Left lobe of liver (tissue), 2 donors: ENCODE measurements around the gene AREL1. TPM values are rescaled to one million over a fixed set of nuclear protein-coding genes. Genes with fewer than 3 reads are reported as not detected.
A peak's percentile ranks its signal among the peaks of the same experiment; 100 is the strongest.

Source experiments
- ATAC-seq: fragments of 200-7000 bp; cut with Tn5 transposase; one replicate; pipeline ENCODE4 v1.9.1; 2020; ENCODE audit warnings: mild to moderate bottlenecking, moderate library complexity
- DNase-seq: peaks from one replicate; pipeline ENCODE4 v3.0.0-alpha.2; 2020; ENCODE audit warnings: low spot score
- total RNA-seq: library from RNA; stranded (reverse); gene quantifications from one replicate; pipeline ENCODE4 v1.2.1, GENCODE V29; 2021
- donor health status: DM: no; HTN: no; CAD: no; lungs with moderate emphysema.
- donor health status: DM: no; HTN: yes; CAD: no.

The AREL1 gene
- total RNA-seq, 1 donor from 2014 or later = 18.4 TPM

DNA sequence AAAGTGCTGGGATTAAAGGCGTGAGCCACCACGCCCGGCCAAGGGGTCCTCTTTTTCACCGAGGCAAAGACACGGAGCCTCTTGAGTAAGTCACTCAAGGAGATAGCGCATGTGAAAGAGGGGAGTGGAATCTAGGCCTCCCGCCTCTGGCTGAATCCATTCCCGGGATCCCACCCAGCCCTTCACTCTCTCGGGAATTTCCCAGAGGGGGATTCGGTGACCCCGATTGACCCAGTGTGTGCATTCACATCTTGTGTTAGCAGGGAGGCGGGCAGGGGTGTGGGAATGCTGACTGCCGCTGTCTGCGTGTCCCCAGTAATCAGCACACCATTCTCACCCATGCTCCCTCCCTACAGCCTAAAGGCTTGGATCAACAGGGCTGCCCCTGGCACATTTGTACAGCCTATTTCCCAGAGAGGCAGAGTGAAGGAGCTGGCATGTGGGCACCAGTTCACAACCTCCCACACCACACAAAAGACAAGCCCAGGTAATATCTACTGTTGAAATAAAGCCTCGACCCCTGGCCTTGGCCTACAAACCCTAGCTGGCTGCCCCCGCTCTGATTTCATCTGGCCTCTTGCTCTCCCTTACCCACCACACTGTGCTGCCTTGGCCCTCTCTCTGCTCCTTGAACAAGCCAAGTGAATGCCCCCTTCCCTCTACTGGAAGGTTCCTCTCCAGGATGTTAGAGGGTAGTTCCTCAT lies 99.5 kb downstream of the AREL1 start:
- ATAC-seq = no peak
- no peak for DNase-seq

- ATAC-seq = peak; percentile 91
- DNase-seq = peak; percentile 76
Observed at GRCh38 chr14:74612350-74613021, 100.4 kb downstream of the AREL1 start.

DNA sequence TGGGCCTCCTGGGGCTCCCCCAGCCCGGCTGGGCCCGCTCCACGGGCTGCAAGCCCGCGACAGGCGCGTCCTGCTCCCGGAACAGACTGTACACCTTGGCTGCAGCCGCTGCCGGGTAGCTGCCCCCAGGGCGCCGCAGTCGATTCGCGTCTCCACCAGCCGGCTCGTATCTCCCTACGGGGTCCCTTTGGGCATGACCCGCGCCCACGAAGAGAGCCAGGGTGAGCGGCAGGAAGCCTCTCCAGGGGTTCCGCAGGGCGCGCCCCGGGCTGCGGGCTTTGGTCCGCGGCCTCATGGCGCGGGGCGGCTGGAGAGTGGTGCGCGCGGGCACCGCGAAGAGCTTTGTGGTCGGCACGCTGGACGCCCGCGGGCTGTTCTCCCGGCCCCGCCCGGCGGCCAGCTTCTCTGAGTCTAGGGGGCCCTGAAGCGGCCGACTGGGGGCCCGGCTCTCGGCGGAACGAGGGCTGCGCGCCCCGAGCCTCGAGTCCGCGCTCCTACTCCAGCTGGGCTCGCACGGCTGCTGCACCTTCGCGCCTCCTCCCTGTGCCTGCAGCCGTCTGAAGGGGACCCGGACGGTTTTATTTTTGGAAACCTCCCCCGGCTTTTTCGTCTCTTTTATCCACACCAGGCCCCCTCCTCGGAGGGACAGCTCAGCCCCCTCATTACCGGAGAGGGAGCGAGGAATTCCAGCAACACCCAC lies 101.1 kb downstream of the AREL1 start, which contains the start of gene LTBP2:
Gene LTBP2 (minus strand): TSS at position 588 of the 700 bp plus-strand sequence. CDS start 293 bp downstream, at position 295.
- ATAC-seq (peak; percentile 36), DNase-seq (no peak)

Other genes with a start within 250 kb of the AREL1 start
- gene NPC2, start 219.8 kb downstream of the AREL1 start, total RNA-seq = 35.4 TPM
- gene ISCA2, start 219.3 kb downstream of the AREL1 start, total RNA-seq = 10.0 TPM
- 1.1 TPM for gene LTBP2, start 100.8 kb downstream of the AREL1 start, total RNA-seq
- 17.3 TPM for gene FCF1, start 64 bp upstream of the AREL1 start, total RNA-seq
- gene YLPM1, start 50.2 kb upstream of the AREL1 start, total RNA-seq = 16.4 TPM
- gene PROX2, start 163.1 kb upstream of the AREL1 start, total RNA-seq = not detected
- gene DLST, start 168.8 kb upstream of the AREL1 start, total RNA-seq = 65.6 TPM
- gene RPS6KL1, start 210.2 kb upstream of the AREL1 start, total RNA-seq = 4.6 TPM
- 2.8 TPM for gene PGF, start 242.5 kb upstream of the AREL1 start, total RNA-seq